GM21737 (cell line): ENCODE data around the gene DRD5.

ENCODE experiments used
- ATAC-seq: cut with Tn5 transposase; IDR thresholded peaks from one replicate; pipeline ENCODE4 v1.9.1; 2021; ENCODE audit warnings: mild to moderate bottlenecking, moderate library complexity; ENCODE audit not compliant: unreplicated experiment

Gene DRD5

DNA sequence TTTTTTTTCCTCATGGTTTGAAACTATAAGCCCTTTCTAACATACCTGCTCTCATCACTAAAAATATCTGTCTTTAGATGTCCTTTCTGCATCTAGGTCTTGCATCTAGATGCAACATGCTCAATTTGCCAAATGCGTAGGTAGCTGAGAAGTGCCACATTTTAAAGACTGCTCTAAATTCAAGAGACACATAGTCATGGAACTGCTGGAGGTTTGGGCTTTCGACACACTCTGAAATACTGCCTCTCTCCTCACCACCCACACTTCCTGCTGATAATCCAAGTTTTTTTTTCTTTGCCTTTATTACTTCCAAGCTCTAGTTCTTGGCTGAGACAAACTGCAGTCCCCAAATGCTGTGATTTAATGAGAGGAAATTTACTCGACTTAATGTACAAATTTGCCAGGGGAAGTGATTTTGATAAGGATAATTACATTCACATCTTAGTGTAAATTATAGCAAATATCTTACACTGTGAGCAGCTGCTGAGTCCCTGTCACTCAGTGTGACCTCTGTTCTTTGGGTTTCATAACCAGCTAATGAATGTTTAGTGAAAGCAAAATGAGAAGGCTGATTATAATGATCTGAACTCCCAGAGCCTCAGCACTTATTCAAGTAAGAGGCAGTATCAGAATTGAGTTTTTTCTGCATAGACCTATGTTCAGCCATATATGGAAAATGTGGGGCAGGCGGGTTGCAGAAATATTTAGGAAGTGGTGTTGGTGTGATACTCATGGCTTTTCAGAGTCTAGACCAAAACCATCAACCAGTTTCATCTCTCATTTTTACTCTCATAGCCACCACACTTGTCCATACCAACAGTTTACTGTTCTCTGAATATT lies 31.3 kb downstream of the DRD5 start:
- ATAC-seq = peak; percentile 81

DNA sequence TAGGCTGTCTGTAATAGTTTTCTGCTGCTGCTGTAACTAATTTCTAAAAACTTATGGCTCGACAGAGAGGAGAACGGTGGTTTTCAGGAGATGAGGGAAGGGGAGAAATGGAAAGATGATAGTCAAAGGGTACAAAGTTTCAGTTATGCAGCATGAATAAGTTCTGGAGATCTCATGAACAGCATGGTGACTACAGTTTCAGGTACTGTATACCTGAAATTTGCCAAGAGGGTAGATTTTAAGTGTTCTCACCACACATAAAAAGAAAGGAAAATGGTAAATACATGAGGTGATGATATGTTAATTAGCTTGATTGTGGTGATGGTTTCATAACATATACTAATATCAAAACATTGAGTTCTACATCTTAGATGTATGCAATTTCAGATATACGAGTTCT lies 34.9 kb downstream of the DRD5 start:
- ATAC-seq = no peak

DNA sequence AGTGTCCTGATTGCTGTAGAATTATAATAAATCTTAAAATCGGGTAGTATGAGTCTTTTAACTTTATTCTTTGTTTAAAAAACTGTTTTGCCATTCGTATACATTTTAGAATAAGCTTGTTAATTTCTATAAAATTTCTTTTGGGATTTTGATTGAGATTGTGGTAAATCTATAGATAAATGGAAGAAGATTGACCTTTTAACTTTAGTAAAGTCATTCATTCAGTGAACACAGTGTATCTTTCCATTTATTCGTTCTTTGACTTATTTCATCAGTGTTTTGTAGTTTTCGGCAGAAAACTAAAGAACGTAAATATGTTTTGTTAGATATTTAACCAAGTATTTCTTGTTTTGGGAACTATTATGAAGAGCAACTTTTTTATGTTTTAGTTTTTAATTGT lies 38.9 kb downstream of the DRD5 start:
- ATAC-seq = no peak

DNA sequence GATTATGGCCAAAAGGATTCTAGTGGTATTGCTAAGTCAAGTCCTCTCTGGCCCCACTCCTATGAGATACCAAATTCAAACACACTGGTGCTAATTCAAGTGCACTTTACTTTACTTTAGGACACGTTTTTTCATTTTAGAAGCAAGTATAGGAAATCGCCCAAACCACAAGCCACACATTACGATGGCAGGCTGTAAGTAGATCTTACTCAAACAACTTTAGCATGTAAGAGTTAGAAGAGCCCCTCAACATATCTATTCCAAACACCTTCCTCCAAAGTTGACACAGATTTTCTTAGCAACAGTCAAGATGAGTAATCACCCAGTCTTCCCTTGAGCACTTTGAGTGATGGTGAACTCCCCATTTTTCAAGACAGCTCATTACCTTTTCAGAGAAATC lies 43.6 kb downstream of the DRD5 start:
- ATAC-seq = no peak

DNA sequence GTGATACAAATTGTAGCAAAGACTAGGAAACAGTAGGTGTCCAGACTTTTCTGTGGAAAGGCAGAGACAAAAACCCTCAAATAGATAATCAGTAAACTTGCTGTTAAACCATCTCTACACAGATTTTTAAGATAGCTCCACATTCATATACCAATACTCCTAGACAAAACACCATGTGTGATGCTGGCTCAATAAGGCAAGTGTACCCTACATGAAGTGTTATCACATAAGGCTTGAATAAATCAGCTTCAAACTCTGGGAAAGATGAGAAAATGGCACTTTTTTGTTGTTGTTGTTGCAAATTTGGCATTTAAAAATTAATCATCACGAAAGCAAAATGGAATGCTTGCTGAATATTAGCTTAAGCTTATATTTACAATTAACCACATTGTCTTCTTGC lies 45.1 kb downstream of the DRD5 start:
- ATAC-seq = no peak

DNA sequence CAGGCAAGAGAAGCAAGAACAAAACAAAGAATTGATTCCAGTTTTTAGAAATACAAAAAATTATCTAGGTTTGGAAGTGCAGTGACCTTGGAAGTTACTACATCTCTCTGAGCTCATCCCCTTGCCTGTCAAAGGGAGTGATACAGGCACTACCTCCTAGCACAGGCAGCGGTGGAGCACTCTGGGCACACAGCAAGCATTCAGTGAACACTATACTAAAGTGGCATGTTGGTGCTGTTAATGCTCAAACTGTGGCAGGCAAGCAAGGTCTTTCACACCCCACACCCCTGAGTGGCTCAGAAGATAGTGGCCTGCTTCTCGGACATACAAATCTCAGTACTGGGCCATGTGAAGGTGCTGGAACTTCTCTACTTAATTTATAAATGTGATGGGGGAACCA lies 51.2 kb downstream of the DRD5 start:
- no peak for ATAC-seq

DNA sequence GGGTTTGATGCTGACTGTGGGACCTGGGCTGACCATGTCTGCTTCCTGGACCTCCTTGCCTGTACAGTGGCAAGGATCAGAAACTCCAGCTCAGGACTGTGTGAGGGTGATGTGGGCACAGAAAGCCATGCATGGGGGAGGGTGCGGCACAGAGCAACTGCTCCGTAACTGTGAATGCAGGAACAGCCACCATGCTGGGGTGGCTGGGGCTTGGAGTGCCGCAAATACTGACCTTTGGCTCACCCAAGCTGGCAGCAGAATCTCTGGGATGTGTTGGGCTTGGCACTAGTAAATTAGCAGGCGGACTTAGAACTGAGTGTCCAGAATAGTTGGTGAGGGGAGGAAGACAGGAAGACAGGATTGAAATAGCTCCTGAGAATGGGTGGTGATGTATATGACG lies 52.0 kb downstream of the DRD5 start:
- ATAC-seq = no peak
